Measurements from ENCODE around the gene CD86. TPM values are rescaled to one million over a fixed set of nuclear protein-coding genes. Genes with fewer than 3 reads are reported as not detected.

CD86 gene
- polyA plus RNA-seq, 6 donors from 2014 or later, result 18.0 to 61.4 (median 45.4) TPM

GRCh38 chr3:122066331-122067213 lies 11.4 kb downstream of the CD86 start:
- Mint-ChIP-seq H3K4me1 (peaks cover 23 to 41% (median 32%) of the 10 kb centered on the region in 3 donors), H3K27ac (peak overlapping the region in 4 of 6 donors; percentile 1 to 70 (median 28)), H3K4me3 (peak overlapping the region in 6 of 8 donors; percentile 0 to 46 (median 22)), H3K27me3 (no peaks in the 10 kb centered on the region), H3K36me3 (no peaks in the 10 kb centered on the region), H3K9me3 (no peaks in the 10 kb centered on the region)
- ATAC-seq (ENCODE audit: low read depth in 2 of 2) (no peak), DNase-seq (no peak)

GRCh38 chr3:122067214-122067550 lies 12.0 kb downstream of the CD86 start:
- no peaks in the 10 kb centered on the region for H3K27me3 Mint-ChIP-seq
- H3K36me3 Mint-ChIP-seq, result no peaks in the 10 kb centered on the region
- DNase-seq (no peak), ATAC-seq (ENCODE audit: low read depth in 2 of 2) (peak; percentile 27 to 49)
- peaks cover 0 to 2% (median 0%) of the 10 kb centered on the region in 7 donors for H3K9me3 Mint-ChIP-seq
- peak overlapping the region in 4 of 6 donors; percentile 1 to 70 (median 20) for H3K27ac Mint-ChIP-seq
- peak overlapping the region in 3 of 8 donors; percentile 29 to 46 (median 43) for H3K4me3 Mint-ChIP-seq
- H3K4me1 Mint-ChIP-seq, result peaks cover 23 to 41% (median 32%) of the 10 kb centered on the region in 3 donors

- H3K9me3 Mint-ChIP-seq, result peaks cover 0 to 2% (median 0%) of the 10 kb centered on the region in 7 donors
- peak overlapping the region in 3 of 8 donors; percentile 4 to 46 (median 43) for H3K4me3 Mint-ChIP-seq
- no peaks in the 10 kb centered on the region for H3K27me3 Mint-ChIP-seq
- peaks cover 23 to 41% (median 32%) of the 10 kb centered on the region in 3 donors for H3K4me1 Mint-ChIP-seq
- H3K36me3 Mint-ChIP-seq, result no peaks in the 10 kb centered on the region
- peak overlapping the region in 4 of 6 donors; percentile 30 to 70 (median 48) for H3K27ac Mint-ChIP-seq
- peak; percentile 41 to 58 for ATAC-seq (ENCODE audit: low read depth in 2 of 2)
- DNase-seq, result no peak
Measured at GRCh38 chr3:122067588-122068240, 12.6 kb downstream of the CD86 start.

- ATAC-seq (ENCODE audit: low read depth in 2 of 2) (no peak), DNase-seq (no peak)
- Mint-ChIP-seq H3K27me3 (no peaks in the 10 kb centered on the region), H3K36me3 (no peaks in the 10 kb centered on the region), H3K4me3 (peak overlapping the region; percentile 12 to 73 (median 50)), H3K4me1 (peaks cover 45 to 60% (median 56%) of the 10 kb centered on the region in 3 donors), H3K9me3 (peaks cover 0 to 2% (median 0%) of the 10 kb centered on the region in 7 donors), H3K27ac (peak overlapping the region; percentile 36 to 85 (median 76))
Measured at GRCh38 chr3:122074621-122075265, 19.6 kb downstream of the CD86 start.

GRCh38 chr3:122076491-122077292 lies 21.5 kb downstream of the CD86 start:
- Mint-ChIP-seq H3K27me3 (no peaks in the 10 kb centered on the region), H3K4me1 (peaks cover 45 to 75% (median 70%) of the 10 kb centered on the region in 3 donors), H3K36me3 (peaks cover 0 to 6% of the 10 kb centered on the region in 2 donors), H3K4me3 (peak overlapping the region; percentile 77 to 97 (median 90)), H3K27ac (peak overlapping the region; percentile 79 to 97 (median 94)), H3K9me3 (peaks cover 0 to 1% (median 0%) of the 10 kb centered on the region in 7 donors)
- DNase-seq (no peak), ATAC-seq (ENCODE audit: low read depth in 2 of 2) (peak; percentile 15 to 20)

- DNase-seq, result peak; percentile 68
- peaks cover 0 to 6% of the 10 kb centered on the region in 2 donors for H3K36me3 Mint-ChIP-seq
- no peaks in the 10 kb centered on the region for H3K27me3 Mint-ChIP-seq
- H3K4me3 Mint-ChIP-seq, result peak overlapping the region; percentile 77 to 97 (median 90)
- peaks cover 52 to 83% (median 79%) of the 10 kb centered on the region in 3 donors for H3K4me1 Mint-ChIP-seq
- H3K27ac Mint-ChIP-seq, result peak overlapping the region; percentile 79 to 97 (median 94)
- ATAC-seq (ENCODE audit: low read depth in 2 of 2), result peak; percentile 81 to 82
- no peaks in the 10 kb centered on the region for H3K9me3 Mint-ChIP-seq
Measured at GRCh38 chr3:122077293-122078234, 22.4 kb downstream of the CD86 start.

- DNase-seq (no peak), ATAC-seq (ENCODE audit: low read depth in 2 of 2) (no peak)
- Mint-ChIP-seq H3K4me3 (peak overlapping the region; percentile 77 to 97 (median 90)), H3K36me3 (peaks cover 0 to 6% of the 10 kb centered on the region in 2 donors), H3K27ac (peak overlapping the region; percentile 26 to 97 (median 95)), H3K4me1 (peaks cover 57 to 88% (median 84%) of the 10 kb centered on the region in 3 donors), H3K27me3 (no peaks in the 10 kb centered on the region), H3K9me3 (no peaks in the 10 kb centered on the region)
Measured at GRCh38 chr3:122078235-122078935, 23.2 kb downstream of the CD86 start.

- H3K4me3 Mint-ChIP-seq, result peak overlapping the region in 7 of 8 donors; percentile 30 to 94 (median 56)
- peaks cover 52 to 80% (median 78%) of the 10 kb centered on the region in 3 donors for H3K4me1 Mint-ChIP-seq
- peaks cover 0 to 8% of the 10 kb centered on the region in 2 donors for H3K36me3 Mint-ChIP-seq
- ATAC-seq (ENCODE audit: low read depth in 2 of 2) (no peak), DNase-seq (no peak)
- H3K27ac Mint-ChIP-seq, result peak overlapping the region in 2 of 6 donors; percentile 43 to 86
- H3K27me3 Mint-ChIP-seq, result no peaks in the 10 kb centered on the region
- H3K9me3 Mint-ChIP-seq, result no peaks in the 10 kb centered on the region
Measured at GRCh38 chr3:122079524-122080206, 24.5 kb downstream of the CD86 start.

GRCh38 chr3:122080207-122080587 lies 25.0 kb downstream of the CD86 start:
- no peaks in the 10 kb centered on the region for H3K27me3 Mint-ChIP-seq
- no peak for ATAC-seq (ENCODE audit: low read depth in 2 of 2)
- H3K4me3 Mint-ChIP-seq, result peak overlapping the region in 3 of 8 donors; percentile 54 to 94 (median 77)
- H3K27ac Mint-ChIP-seq, result peak overlapping the region in 1 of 6 donors; percentile 43
- peaks cover 0 to 11% of the 10 kb centered on the region in 2 donors for H3K36me3 Mint-ChIP-seq
- H3K9me3 Mint-ChIP-seq, result no peaks in the 10 kb centered on the region
- H3K4me1 Mint-ChIP-seq, result peaks cover 50 to 79% (median 73%) of the 10 kb centered on the region in 3 donors
- DNase-seq, result no peak

GRCh38 chr3:122081543-122082247 lies 26.5 kb downstream of the CD86 start:
- Mint-ChIP-seq H3K27ac (peak overlapping the region in 3 of 6 donors; percentile 23 to 52 (median 48)), H3K4me3 (peak overlapping the region in 1 of 8 donors; percentile 34), H3K36me3 (peaks cover 0 to 11% of the 10 kb centered on the region in 2 donors), H3K4me1 (peaks cover 39 to 81% (median 71%) of the 10 kb centered on the region in 3 donors), H3K9me3 (no peaks in the 10 kb centered on the region), H3K27me3 (no peaks in the 10 kb centered on the region)
- DNase-seq, result no peak
- ATAC-seq (ENCODE audit: low read depth in 2 of 2), result no peak

All from naive B cell (primary cell).